ENCODE results near the gene SMG1.
"Not testable (repeated sequence)": the region's sequence is repeated elsewhere in the genome, so short reads cannot be mapped to it uniquely, and the experiment has no call there.

SMG1 gene

GRCh38 chr16:18800775-18801144 lies 125.4 kb downstream of the SMG1 start:
- peak; percentile 57 to 72 for DNase-seq
- TF ChIP-seq POLR2A (IDR thresholded peaks at IDR 0.05; ENCODE audit: low read length) = no peak
- no peak for TF ChIP-seq GATA1 (IDR thresholded peaks at IDR 0.05; ENCODE audit: low read depth, low read length)

DNA sequence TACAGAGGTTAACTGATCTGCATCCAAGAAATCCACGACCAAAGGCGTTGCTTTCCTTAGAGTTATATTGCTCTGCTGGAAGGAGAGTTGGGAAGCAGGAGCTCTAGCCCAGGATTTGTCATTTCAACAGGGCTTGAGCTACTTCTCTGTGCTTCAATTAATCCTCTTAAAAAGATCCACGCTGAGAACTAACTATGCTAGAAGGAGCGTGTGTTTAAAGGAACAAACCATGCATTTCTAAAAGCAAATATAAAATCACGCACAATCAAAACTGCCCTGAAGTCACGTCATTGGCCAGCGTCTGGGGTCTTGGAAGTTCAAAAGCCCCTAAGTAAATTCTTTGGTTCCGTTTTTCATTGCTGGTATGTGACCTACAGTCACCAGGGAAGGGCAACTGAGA lies 125.9 kb downstream of the SMG1 start:
- no peak for DNase-seq
- TF ChIP-seq POLR2A (IDR thresholded peaks at IDR 0.05; ENCODE audit: low read length) (no peak), GATA1 (IDR thresholded peaks at IDR 0.05; ENCODE audit: low read depth, low read length) (no peak)

DNA sequence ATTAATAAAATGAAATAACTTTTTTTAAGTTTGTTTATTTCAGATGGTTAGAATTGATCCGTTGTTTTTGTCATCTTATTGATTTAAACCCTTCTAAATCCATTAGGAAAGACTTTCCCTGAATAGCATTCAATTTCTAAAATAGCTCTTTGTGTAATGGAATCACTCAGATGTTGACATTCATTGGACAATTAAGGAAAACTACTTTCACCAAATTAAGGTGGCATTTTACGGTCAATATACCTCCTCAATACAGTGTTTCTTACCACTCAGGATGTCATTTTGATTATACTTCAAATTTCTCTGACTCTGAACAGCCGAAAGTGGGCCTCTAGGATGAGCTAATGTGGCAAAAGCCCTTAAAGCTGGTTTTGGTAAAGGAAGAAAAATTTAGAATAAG lies 126.7 kb downstream of the SMG1 start:
- no peak for DNase-seq
- TF ChIP-seq POLR2A (IDR thresholded peaks at IDR 0.05; ENCODE audit: low read length) (no peak), GATA1 (IDR thresholded peaks at IDR 0.05; ENCODE audit: low read depth, low read length) (no peak)

DNA sequence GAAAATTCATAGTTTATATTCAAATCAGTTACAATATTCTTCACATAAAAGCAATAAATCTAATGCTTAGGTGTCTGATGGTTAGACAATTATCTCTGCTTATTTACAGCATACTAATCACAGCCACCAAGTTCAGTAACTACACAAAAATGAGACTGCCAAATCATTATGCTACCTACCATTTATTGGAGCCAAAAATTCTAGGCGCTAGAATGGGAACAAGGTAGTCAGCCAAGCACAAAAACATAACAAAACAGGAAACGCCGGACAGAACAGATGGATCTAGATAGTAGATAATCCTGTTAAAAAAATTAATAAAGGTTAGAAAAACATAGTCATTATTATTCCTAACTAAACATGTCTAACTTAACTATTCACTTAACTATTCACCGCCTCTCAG lies 128.5 kb downstream of the SMG1 start:
- DNase-seq = no peak
- TF ChIP-seq POLR2A (IDR thresholded peaks at IDR 0.05; ENCODE audit: low read length) = no peak
- TF ChIP-seq GATA1 (IDR thresholded peaks at IDR 0.05; ENCODE audit: low read depth, low read length) = no peak

GRCh38 chr16:18796377-18796776 lies 129.8 kb downstream of the SMG1 start:
- DNase-seq = no peak
- TF ChIP-seq GATA1 (IDR thresholded peaks at IDR 0.05; ENCODE audit: low read depth, low read length) (no peak), POLR2A (IDR thresholded peaks at IDR 0.05; ENCODE audit: low read length) (no peak)

- TF ChIP-seq GATA1 (IDR thresholded peaks at IDR 0.05; ENCODE audit: low read depth, low read length) (no peak), POLR2A (IDR thresholded peaks at IDR 0.05; ENCODE audit: low read length) (no peak)
- no peak for DNase-seq
These were observed 133.3 kb downstream of the SMG1 start for GRCh38 chr16:18792836-18793433.

DNA sequence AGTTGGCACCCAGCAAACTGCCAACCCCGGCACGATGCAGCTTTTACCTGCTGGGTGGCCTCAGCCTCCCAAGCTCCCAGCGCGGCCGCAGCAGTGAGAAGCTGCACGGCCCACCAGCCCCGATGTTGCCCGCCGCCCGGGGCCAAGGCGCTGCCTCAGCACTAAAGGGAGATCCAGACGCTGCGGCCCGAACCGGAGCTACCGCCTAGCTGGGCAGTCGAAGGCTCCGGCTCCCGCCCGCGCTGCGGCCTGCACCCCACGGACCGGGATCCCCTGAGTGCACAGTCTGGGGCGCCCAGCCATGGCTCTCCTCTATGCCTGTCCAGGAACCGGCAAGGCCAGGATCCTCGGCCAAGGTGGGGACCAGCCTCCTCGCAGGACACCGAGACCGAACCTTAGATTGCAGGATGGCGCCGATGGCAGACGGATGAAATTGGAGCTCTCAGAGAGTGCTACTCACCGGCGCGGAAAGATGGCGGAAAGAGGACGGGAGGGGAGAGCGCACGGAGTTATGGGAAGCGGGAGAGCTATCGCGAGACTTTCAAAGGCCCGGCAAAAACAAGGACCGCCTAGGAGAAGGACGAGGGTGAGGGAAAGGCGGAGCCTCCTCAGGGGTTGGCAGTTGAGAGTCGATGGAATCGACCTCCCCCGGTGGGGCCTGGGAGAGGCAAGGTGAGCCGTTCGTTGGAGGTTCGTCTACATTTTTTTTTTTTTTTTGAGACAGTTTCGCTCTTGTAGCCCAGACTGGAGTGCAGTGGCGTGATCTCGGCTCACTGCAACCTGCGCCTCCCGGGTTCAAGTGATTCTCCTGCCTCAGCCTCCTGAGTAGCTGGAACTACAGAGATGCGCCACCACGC lies 136.1 kb downstream of the SMG1 start, which contains the start of gene RPS15A:
Gene RPS15A (minus strand): TSS at position 485 of the 857 bp plus-strand sequence. CDS start 1,221 bp downstream, outside the sequence.
- peak; percentile 97 for DNase-seq
- no peak for TF ChIP-seq GATA1 (IDR thresholded peaks at IDR 0.05; ENCODE audit: low read depth, low read length)
- peak; percentile 97 for TF ChIP-seq POLR2A (IDR thresholded peaks at IDR 0.05; ENCODE audit: low read length)

GRCh38 chr16:18789515-18789849 lies 136.7 kb downstream of the SMG1 start:
- DNase-seq = no peak

GRCh38 chr16:18788828-18789514 lies 137.2 kb downstream of the SMG1 start:
- TF ChIP-seq POLR2A (IDR thresholded peaks at IDR 0.05; ENCODE audit: low read length) (no peak), GATA1 (IDR thresholded peaks at IDR 0.05; ENCODE audit: low read depth, low read length) (no peak)
- peak; percentile 33 to 41 for DNase-seq

More at GRCh38 chr16:18789515-18789849, 136.7 kb downstream of the SMG1 start:
- TF ChIP-seq GATA1 (IDR thresholded peaks at IDR 0.05; ENCODE audit: low read depth, low read length) (no peak), POLR2A (IDR thresholded peaks at IDR 0.05; ENCODE audit: low read length) (no peak)

DNA sequence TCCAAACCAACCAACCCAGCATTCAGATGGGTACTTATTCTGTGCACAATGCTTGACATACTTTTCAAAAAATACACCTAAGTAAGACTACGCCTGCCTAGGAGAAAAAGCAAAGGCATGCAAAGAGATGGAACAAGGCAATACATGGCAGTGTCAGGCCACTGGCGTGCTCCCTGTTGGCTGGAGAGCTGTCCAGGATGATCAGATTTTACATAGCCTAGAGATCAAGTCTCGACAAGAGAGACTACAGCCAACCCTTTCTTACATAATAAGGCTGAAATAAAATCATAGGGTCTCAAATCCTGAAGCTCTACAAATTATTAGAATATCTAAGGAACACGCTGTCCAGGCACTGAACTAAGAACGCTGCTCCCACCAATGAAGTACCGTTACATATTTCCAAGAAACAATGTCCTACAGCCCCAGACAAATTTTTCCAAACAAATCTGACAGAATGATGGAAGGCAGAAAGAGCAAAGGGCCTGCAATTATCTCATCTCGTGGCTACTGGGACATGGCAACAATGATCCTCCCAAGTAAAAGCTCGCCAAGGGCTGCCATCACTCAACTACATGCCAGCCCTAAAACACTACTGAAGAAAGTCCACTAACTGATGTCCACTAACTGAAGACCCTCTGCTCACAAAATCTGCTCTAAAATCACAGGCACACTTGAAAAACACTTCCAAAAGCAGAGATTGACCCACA lies 141.1 kb downstream of the SMG1 start:
- no peak for DNase-seq
- TF ChIP-seq GATA1 (IDR thresholded peaks at IDR 0.05; ENCODE audit: low read depth, low read length) = no peak
- no peak for TF ChIP-seq POLR2A (IDR thresholded peaks at IDR 0.05; ENCODE audit: low read length)

DNA sequence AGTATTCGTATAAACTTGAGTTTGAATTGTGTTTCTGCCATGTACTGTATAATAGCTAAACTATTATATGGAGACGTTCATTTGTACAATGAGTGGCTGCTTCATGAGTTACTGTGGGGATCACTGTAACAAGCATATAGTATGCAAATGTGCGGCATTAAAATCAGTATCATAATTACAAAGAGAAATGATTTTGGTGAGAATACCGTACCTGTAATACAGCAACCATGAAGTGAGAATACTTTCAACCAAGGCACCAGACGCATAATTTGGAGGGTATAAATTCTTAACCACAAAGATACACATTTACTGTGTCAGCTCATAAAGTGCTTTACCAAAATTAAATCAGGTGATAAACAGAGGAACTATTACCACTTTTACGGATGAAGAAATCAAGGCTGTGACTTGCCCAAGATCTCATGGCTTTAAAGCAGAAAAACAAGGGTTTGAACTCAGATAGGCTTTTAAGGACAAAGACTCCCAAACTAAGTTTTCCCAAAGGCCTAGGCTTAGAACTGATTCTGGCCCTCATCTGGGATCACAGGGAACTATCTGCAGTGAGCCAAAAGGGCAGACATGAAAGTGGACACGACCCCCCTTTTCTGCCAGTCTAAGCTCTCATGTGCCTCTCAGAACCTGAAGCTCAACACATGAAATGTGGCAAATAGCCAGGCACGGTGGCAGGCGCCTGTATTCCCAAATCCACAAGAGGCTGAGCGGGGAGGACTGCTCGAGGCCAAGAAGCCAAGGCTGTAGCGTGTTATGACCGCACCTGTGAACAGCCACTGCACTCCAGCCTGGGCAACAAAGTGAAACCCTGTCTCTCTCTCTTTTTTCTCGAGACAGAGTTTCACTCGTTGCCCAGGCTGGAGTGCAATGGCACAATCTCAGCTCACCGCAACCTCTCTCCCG lies 142.5 kb downstream of the SMG1 start:
- no peak for DNase-seq
- no peak for TF ChIP-seq POLR2A (IDR thresholded peaks at IDR 0.05; ENCODE audit: low read length)
- TF ChIP-seq GATA1 (IDR thresholded peaks at IDR 0.05; ENCODE audit: low read depth, low read length) = no peak

GRCh38 chr16:18782697-18783429 lies 143.3 kb downstream of the SMG1 start:
- no peak for DNase-seq
- no peak for TF ChIP-seq POLR2A (IDR thresholded peaks at IDR 0.05; ENCODE audit: low read length)

GRCh38 chr16:18781232-18781631 lies 145.0 kb downstream of the SMG1 start:
- DNase-seq = not testable (repeated sequence)

DNA sequence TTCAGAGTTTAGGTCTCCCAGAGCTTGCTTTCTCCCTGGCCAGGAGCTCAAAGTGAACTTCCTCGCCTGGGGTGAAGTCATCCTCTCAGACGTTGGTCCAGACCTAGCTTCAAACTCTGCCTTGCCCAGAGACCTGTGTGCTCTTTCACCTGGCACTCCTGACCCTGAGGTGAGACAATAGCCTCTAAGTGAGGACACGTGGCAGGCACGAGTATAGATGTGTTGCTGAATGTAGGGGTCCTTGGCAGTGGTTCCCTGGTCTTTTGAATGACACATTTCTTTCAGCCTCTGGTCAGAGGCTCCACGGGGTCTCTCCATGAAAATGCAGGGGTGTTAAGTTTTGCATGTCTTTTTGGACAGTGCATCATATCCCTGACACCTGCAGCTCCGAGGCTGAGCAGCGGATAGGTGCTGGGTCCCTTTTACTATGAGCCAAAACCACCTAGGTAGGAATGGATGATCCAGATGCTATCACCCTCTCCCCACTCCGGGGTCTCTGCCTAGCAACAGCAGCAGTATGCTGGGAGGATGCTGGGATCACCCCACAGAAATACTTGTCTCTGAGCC lies 145.7 kb downstream of the SMG1 start:
- DNase-seq = not testable (repeated sequence)

DNA sequence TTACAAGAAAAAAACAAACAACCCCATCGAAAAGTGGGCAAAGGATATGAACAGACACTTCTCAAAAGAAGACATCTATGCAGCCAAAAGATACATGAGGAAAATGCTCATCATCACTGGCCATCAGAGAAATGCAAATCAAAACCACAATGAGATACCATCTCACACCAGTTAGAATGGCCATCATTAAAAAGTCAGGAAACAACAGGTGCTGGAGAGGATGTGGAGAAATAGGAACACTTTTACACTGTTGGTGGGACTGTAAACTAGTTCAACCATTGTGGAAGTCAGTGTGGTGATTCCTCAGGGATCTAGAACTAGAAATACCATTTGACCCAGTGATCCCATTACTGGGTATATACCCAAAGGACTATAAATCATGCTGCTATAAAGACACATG lies 148.5 kb downstream of the SMG1 start:
- not testable (repeated sequence) for DNase-seq

DNA sequence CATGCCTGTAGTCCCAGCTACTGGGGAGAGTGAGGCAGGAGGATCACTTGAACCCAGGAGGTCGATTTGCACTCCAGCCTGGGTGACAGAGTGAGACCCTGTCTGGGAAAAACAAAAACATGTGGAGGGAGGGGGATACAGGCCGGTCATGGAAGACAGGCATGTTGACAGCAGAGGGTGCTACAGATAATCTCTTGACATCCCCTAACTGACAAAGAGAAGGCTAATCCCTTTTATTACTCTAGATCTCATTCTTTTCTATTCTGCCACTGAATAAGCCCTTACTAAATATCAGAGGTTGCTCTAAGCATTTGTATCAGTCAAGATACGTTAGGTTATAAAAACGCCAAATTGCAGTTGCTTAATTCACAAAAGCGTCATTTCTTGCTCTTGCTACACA lies 149.9 kb downstream of the SMG1 start:
- DNase-seq = not testable (repeated sequence)

DNA sequence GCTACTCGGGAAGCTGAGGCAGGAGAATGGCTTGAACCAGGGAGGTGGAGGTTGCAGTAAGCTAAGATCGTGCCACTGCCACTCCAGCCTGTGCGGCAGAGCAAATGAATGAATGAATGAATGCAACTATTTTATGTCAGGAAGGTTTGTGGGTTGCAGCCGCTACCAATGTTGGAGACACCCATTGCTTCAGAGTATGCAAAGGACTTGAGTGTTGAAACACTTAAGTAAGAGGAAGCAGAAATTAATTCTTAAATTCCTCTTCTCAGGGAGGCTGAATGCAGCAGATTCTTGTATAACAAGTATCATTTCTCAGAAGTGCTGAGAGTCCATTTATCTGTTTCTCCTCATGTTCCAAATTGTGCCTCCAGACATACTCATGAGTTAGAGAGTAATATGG lies 151.6 kb downstream of the SMG1 start:
- DNase-seq = not testable (repeated sequence)

- not testable (repeated sequence) for DNase-seq
These were observed 154.0 kb downstream of the SMG1 start for GRCh38 chr16:18772171-18772570.

Measured in erythroblast (primary cell).